NCI-H446 (cell line): ENCODE measurements around the gene HMGCLL1.
A peak's percentile ranks its signal among the peaks of the same experiment; 100 is the strongest.

Experiments used
- DNase-seq, 2 experiments: peaks; one replicate each; lab custom pipeline; 2025; lab: John Stamatoyannopoulos, UW

HMGCLL1 gene

GRCh38 chr6:55443238-55444134 is 135.5 kb downstream of the HMGCLL1 start:
- DNase-seq, result no peak

GRCh38 chr6:55438203-55438602 is 140.8 kb downstream of the HMGCLL1 start:
- peak in 1 of 2 experiments; percentile 12 for DNase-seq

GRCh38 chr6:55437141-55437540 is 141.9 kb downstream of the HMGCLL1 start:
- DNase-seq, result no peak

DNA sequence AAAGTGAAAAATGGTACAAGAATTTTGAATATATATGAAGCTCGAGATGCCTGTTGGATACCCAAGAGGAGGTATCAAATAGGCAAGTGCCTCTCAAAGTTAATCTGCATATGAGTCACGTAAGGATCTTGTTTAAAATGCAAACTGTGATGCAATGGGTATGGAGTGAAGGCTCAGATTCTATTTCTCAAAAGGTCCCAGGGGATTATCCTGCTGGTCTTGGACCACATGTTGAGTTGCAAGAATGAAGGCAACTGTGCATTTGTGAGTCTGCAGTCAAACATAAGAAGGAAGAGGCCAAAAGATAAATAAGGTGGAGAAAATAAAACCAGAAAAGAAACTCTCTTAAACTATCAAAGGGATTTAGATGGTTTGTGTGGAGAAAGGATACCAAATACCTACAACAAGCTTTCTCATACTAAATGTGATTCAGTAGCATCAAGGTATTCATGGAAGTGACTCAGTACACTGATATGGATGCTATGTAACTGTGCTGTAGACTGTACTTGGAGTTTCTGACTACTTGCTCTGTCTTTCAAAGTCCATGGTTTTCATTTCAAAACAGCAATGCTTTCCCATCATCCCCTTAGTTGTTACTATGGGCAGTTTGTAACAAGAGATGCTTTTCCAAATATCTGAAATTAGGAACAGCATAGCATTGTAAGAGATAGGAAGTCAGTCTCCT is 145.4 kb downstream of the HMGCLL1 start:
- peak in 1 of 2 experiments; percentile 37 for DNase-seq

GRCh38 chr6:55423933-55424332 is 155.1 kb downstream of the HMGCLL1 start:
- DNase-seq, result no peak

- no peak for DNase-seq
These were observed 168.3 kb downstream of the HMGCLL1 start for GRCh38 chr6:55410674-55411073.

DNA sequence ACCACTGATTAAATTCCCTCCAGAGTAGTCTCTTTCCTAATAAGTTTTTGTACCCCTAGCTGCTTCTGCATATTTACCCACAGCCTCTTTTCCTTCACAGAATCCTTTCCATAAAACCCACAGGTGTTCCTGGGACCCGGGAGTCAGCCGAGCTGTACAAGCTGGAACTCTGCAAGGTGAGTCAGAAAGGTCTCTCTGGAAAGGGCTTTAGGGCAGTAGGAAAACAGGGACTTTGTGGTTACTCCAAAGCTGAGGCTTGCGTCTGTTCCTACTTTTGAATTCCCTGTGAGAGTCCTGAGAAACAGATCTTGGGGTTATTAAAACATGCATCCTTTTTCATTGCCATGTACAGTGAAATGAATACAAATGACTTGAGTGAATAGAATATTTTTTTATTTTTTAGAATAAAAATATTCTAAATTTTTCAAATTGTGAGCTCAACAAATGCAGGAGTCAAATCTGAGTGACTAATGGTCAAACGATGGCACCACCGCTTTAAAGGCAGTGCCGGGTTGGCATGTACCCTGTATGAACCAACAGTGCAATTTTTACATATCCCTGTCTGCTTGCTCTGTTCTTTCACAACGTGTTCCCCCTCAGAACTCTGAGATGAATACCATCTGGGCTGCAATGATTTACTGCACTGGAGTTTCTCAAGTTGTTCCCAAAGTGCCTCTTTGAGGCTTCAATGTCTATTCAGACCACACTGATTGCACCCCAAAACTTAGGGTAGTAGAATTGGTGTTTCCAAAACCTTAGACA is 173.3 kb downstream of the HMGCLL1 start:
- no peak for DNase-seq

DNA sequence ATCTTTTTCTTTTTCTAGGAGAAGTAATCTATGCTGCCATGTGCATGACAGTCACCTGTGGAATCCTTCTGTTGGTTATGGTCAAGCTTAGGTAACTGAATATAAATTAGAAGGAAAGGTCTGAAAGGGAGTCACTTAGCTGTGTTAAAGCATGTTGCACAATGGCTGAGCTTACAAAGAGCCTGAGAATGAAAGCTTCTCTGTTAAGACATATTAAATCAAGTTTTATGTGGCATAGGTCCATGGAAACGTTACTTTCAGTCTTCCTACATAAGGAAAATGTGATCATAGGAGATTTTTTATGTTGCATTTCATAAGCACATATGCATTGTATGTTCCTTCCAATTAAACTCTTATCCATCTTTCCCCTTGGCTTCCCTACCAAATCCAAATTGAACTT is 179.6 kb downstream of the HMGCLL1 start:
- no peak for DNase-seq

GRCh38 chr6:55397986-55398385 is 181.0 kb downstream of the HMGCLL1 start:
- no peak for DNase-seq

DNA sequence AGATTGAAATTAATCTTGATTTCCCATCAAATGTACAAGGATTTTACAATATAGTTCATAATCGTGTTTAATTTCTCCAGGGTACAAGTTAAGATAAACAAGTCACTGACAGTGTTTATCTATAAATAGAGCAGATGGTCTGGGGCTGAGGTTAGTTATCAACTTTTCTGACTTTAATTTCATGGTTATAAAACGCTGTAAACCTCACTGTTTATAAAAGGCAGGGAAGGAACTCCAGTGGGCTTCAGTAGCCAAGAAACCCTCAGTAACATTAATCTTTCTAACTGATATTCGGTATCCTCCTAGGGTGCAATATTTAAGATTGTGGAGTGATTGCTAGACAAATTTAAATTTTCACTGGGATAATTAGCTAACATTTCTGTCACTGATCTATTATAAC is 183.1 kb downstream of the HMGCLL1 start:
- no peak for DNase-seq

- no peak for DNase-seq
These were observed 190.8 kb downstream of the HMGCLL1 start for GRCh38 chr6:55388211-55388610.
